SK-N-SH (cell line): ENCODE measurements around the gene LIN52. TPM values are rescaled to one million over a fixed set of nuclear protein-coding genes. Genes with fewer than 3 reads are reported as not detected.

Experiments used
- CTCF ChIA-PET: fragments of 300-600, 350-600 bp; formaldehyde crosslinking; extraction: SDS; loops from one replicate; lab custom pipeline; 2021; lab: Yijun Ruan, JAX
- POLR2A ChIA-PET: fragments of 350-600 bp; sonication (Branson Sonifier 250); formaldehyde crosslinking; extraction: SDS; loops from one replicate; lab custom pipeline; 2020; ENCODE audit warnings: antibody characterized with exemption, inconsistent platforms; lab: Yijun Ruan, JAX
- DNase-seq: peaks from one replicate; pipeline ENCODE4 v3.0.0; 2012
- H2AFZ ChIP-seq: fragments of 200-600 bp; sonication (generic); 2 replicates; pipeline ENCODE4 v1.8.1; 2016; ENCODE audit warnings: antibody characterized with exemption, mild to moderate bottlenecking, low read depth
- H3F3A ChIP-seq: fragments of 200-600 bp; sonication (generic); replicated peaks from 2 replicates; pipeline ENCODE3; 2016; ENCODE audit warnings: antibody characterized with exemption, mild to moderate bottlenecking; ENCODE audit not compliant: insufficient read depth
- H3K27ac ChIP-seq, 2 experiments: fragments of 200-500 bp in 1 of 2; fragments of 200-600 bp in 1 of 2; sonication (Bioruptor generic) in 1 of 2; sonication (generic), shearing (Covaris generic) in 1 of 2; 2 replicates each; pipeline versions ENCODE4 v1.5.1 to v1.6.1; 2014 to 2016; ENCODE audit warnings: low read depth in 2 of 2, inconsistent platforms in 1 of 2, low read length in 1 of 2, mild to moderate bottlenecking in 1 of 2, mixed read lengths in 1 of 2
- H3K27me3 ChIP-seq: fragments of 200-600 bp; sonication (generic), shearing (Covaris generic); 2 replicates; pipeline ENCODE4 v1.6.1; 2016; ENCODE audit warnings: mixed run types; ENCODE audit not compliant: insufficient read depth
- H3K36me3 ChIP-seq, 2 experiments: fragments of 200-500 bp in 1 of 2; fragments of 200-600 bp in 1 of 2; sonication (Bioruptor generic) in 1 of 2; sonication (generic) in 1 of 2; replicated peaks in 1 of 2; 2 replicates each; pipeline versions ENCODE3 to v1.5.1; 2014 to 2016; ENCODE audit warnings: low read length in 1 of 2, mild to moderate bottlenecking in 1 of 2; ENCODE audit not compliant: insufficient read depth in 2 of 2, control insufficient read depth in 1 of 2
- H3K4me1 ChIP-seq, 2 experiments: fragments of 200-500 bp in 1 of 2; fragments of 200-600 bp in 1 of 2; sonication (Bioruptor generic) in 1 of 2; sonication (generic), shearing (Covaris generic) in 1 of 2; 2 replicates each; pipeline versions ENCODE4 v1.5.1 to v1.6.1; 2014 to 2016; ENCODE audit warnings: low read depth in 1 of 2, low read length in 1 of 2, mixed run types in 1 of 2; ENCODE audit not compliant: insufficient read depth in 2 of 2, control insufficient read depth in 1 of 2
- H3K4me2 ChIP-seq: fragments of 200-600 bp; sonication (generic), shearing (Covaris generic); 2 replicates; pipeline ENCODE4 v1.6.1; 2017; ENCODE audit warnings: mixed run types
- H3K4me3 ChIP-seq, 2 experiments: fragments of 200-500 bp in 1 of 2; fragments of 200-600 bp in 1 of 2; sonication (Bioruptor generic) in 1 of 2; sonication (generic), shearing (Covaris generic) in 1 of 2; 2 replicates each; pipeline versions ENCODE4 v1.5.1 to v1.8.1; 2014 to 2016; ENCODE audit warnings: low read depth in 2 of 2, inconsistent platforms in 1 of 2, low read length in 1 of 2, mild to moderate bottlenecking in 1 of 2, mixed read lengths in 1 of 2, moderate library complexity in 1 of 2
- H3K79me2 ChIP-seq: fragments of 200-600 bp; sonication (generic); 2 replicates; pipeline ENCODE4 v1.8.1; 2017; ENCODE audit warnings: mild to moderate bottlenecking; ENCODE audit not compliant: insufficient read depth
- H3K9ac ChIP-seq: fragments of 200-600 bp; sonication (generic); 2 replicates; pipeline ENCODE4 v1.6.1; 2017; ENCODE audit warnings: mixed run types
- H3K9me2 ChIP-seq: fragments of 200-600 bp; sonication (generic); 2 replicates; pipeline ENCODE4 v1.6.1; 2017; ENCODE audit warnings: mixed run types
- H3K9me3 ChIP-seq: fragments of 200-600 bp; sonication (generic); 2 replicates; pipeline ENCODE4 v1.6.1; 2017; ENCODE audit warnings: mixed run types, mild to moderate bottlenecking, moderate library complexity
- H4K20me1 ChIP-seq: fragments of 200-600 bp; sonication (generic); 2 replicates; pipeline ENCODE4 v1.6.1; 2017; ENCODE audit warnings: mild to moderate bottlenecking, mixed run types; ENCODE audit not compliant: insufficient read depth
- CHD2 ChIP-seq: fragments of 150-350 bp; IDR thresholded peaks from 2 replicates; pipeline ENCODE4 v1.6.1; 2018; ENCODE audit warnings: low read length; ENCODE audit not compliant: partially characterized antibody
- ELF1 ChIP-seq: IDR thresholded peaks from 2 replicates; pipeline ENCODE4 v1.4.0; 2012
- EZH2phosphoT487 ChIP-seq: fragments of 200-600 bp; sonication (generic); IDR thresholded peaks from 2 replicates; pipeline ENCODE4 v1.6.1; 2017; ENCODE audit warnings: low read depth, mixed run types, mild to moderate bottlenecking, antibody characterized with exemption, moderate library complexity, borderline replicate concordance
- FOSL2 ChIP-seq: IDR thresholded peaks from 2 replicates; pipeline ENCODE4 v1.4.0; 2012; ENCODE audit warnings: low read depth, mild to moderate bottlenecking, moderate library complexity, borderline replicate concordance
- FOXJ3 ChIP-seq: sonication (generic); formaldehyde crosslinking; IDR thresholded peaks from 2 replicates; pipeline ENCODE4 v1.5.1; 2020; ENCODE audit warnings: mild to moderate bottlenecking, missing genetic modification reagents
- FOXM1 ChIP-seq: IDR thresholded peaks from 2 replicates; pipeline ENCODE4 v1.4.0; 2012; ENCODE audit warnings: low read depth, mild to moderate bottlenecking
- GABPA ChIP-seq: IDR thresholded peaks from 2 replicates; pipeline ENCODE4 v1.4.0; 2012; ENCODE audit warnings: low read depth, mild to moderate bottlenecking
- GATA2 ChIP-seq: sonication (generic); formaldehyde crosslinking; IDR thresholded peaks from 2 replicates; pipeline ENCODE4 v1.5.0; 2020; ENCODE audit warnings: mild to moderate bottlenecking, missing genetic modification reagents
- NFIC ChIP-seq: IDR thresholded peaks from 2 replicates; pipeline ENCODE4 v1.4.0; 2012; ENCODE audit warnings: borderline replicate concordance
- NRF1 ChIP-seq: IDR thresholded peaks from 2 replicates; pipeline ENCODE4 v1.6.1; 2012; ENCODE audit warnings: low read depth, mild to moderate bottlenecking, low read length
- POLR2AphosphoS5 ChIP-seq: IDR thresholded peaks from 2 replicates; pipeline ENCODE4 v1.6.1; 2012; ENCODE audit warnings: low read depth, low read length
- RAD21 ChIP-seq: IDR thresholded peaks from 2 replicates; pipeline ENCODE4 v1.6.1; 2012; ENCODE audit warnings: mild to moderate bottlenecking, low read length
- RCOR1 ChIP-seq: fragments of 150-350 bp; IDR thresholded peaks from 2 replicates; pipeline ENCODE4 v1.6.1; 2017; ENCODE audit warnings: antibody characterized with exemption, low read length
- RFX5 ChIP-seq: IDR thresholded peaks from 2 replicates; pipeline ENCODE4 v1.6.1; 2012; ENCODE audit warnings: mild to moderate bottlenecking, improper control_type of control experiment, low read length
- RXRA ChIP-seq: IDR thresholded peaks from 2 replicates; pipeline ENCODE4 v1.4.0; 2012; ENCODE audit warnings: low read depth, mild to moderate bottlenecking, borderline replicate concordance
- SIN3A ChIP-seq: IDR thresholded peaks from 2 replicates; pipeline ENCODE4 v1.6.1; 2012; ENCODE audit warnings: low read depth, mild to moderate bottlenecking, low read length, moderate library complexity, borderline replicate concordance
- TCF12 ChIP-seq: IDR thresholded peaks from 2 replicates; pipeline ENCODE4 v1.4.0; 2012
- YY1 ChIP-seq: IDR thresholded peaks from 2 replicates; pipeline ENCODE4 v1.4.0; 2012; ENCODE audit warnings: low read depth, mild to moderate bottlenecking
- WGBS: methylation state at CpG from one replicate; pipeline ENCODE4 v1.1.6; 2017; ENCODE audit warnings: low lambda C conversion rate; 5-methylcytosine and 5-hydroxymethylcytosine counted together
- polyA plus RNA-seq, 3 experiments: library from polyadenylated mRNA; depleted of rRNA; stranded (reverse); fragments of >200 nt; gene quantifications; 2 replicates each; pipeline ENCODE4 v1.2.3, GENCODE V29; 2012
- TF ChIP-seq, protein P1 (sequence below): IDR thresholded peaks from 2 replicates; pipeline ENCODE4 v1.6.1; 2012; ENCODE audit warnings: mild to moderate bottlenecking, low read depth, low read length, moderate library complexity
- TF ChIP-seq, protein P2 (sequence below): fragments of 150-350 bp; IDR thresholded peaks from 2 replicates; pipeline ENCODE4 v1.6.1; 2017; ENCODE audit warnings: antibody characterized with exemption, low read length, low read depth, borderline replicate concordance
- TF ChIP-seq, protein P3 (sequence below): IDR thresholded peaks from 2 replicates; pipeline ENCODE4 v1.4.0; 2012; ENCODE audit warnings: low read depth, borderline replicate concordance
- TF ChIP-seq, protein P4 (sequence below): IDR thresholded peaks from 2 replicates; pipeline ENCODE4 v1.4.0; 2012; ENCODE audit warnings: low read depth
- TF ChIP-seq, protein P5 (sequence below): IDR thresholded peaks from 2 replicates; pipeline ENCODE4; 2012
- TF ChIP-seq, protein P6 (sequence below): IDR thresholded peaks from 2 replicates; pipeline ENCODE4 v1.4.0; 2012; ENCODE audit warnings: low read depth, borderline replicate concordance
- TF ChIP-seq, protein P7 (sequence below): fragments of 150-350 bp; IDR thresholded peaks from 2 replicates; pipeline ENCODE4 v1.6.1; 2016; ENCODE audit warnings: mild to moderate bottlenecking, low read depth, low read length

The LIN52 gene
- polyA plus RNA-seq, 1 of the 3 experiments (the other 2 are of a cell fraction) = 4.9 TPM

DNA sequence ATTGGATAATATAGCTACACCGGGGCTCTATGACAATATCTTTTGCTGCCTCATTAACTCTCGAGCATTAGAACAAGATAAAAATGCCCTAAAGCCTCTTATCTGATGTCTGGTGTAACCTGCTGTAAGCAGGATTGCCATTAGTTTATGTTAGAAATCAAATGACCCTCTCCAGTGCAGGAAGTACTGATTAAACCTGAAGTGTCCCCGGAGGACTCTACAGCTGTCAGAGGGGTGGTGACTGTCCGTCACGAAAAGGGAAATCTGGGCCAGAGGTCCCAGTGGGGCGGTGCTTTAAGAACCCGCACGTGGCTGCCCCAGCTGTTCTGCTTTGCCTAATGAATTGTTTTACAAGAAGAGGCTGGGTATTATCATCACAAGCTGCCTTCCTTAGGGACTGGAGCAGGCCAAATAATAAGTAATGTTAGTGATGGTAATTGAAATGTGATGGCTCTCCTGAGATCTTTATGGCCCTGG lies 55.7 kb downstream of the LIN52 start:
- H3K4me2 ChIP-seq = no peak overlapping the region
- H2AFZ ChIP-seq = no peak overlapping the region
- no peaks in the 10 kb centered on the region for H3K9me2 ChIP-seq
- no peaks in the 10 kb centered on the region for H4K20me1 ChIP-seq
- ChIA-PET CTCF (interaction anchor here (0.8 to 4.2 kb wide), 10 partner anchors 11 to 161 kb away, joined by 3 to 28 read pairs (median 4); partner anchors contain the start of gene VSX2), POLR2A (interaction anchor here (0.6 to 1.0 kb wide), 2 partner anchors 9 to 171 kb away, joined by 3 to 4 read pairs; no protein-coding TSS in a partner anchor)
- 58% methylated on average over 7 of the region's 8 CpGs for WGBS
- no peaks in the 10 kb centered on the region for H3K9me3 ChIP-seq
- no peaks in the 10 kb centered on the region for H3K79me2 ChIP-seq
- peaks cover 0 to 8% of the 10 kb centered on the region in 2 experiments; a peak in 2 of 4 replicates for H3K4me1 ChIP-seq
- peak; percentile 60 for DNase-seq
- peaks cover 0 to 3% of the 10 kb centered on the region in 2 experiments for H3K36me3 ChIP-seq
- no peak overlapping the region for H3K9ac ChIP-seq
- no peak overlapping the region for H3K4me3 ChIP-seq
- no peaks in the 10 kb centered on the region for H3K27me3 ChIP-seq
- no peaks in the 10 kb centered on the region for H3F3A ChIP-seq
- H3K27ac ChIP-seq = no peak overlapping the region
- TF ChIP-seq, protein P1, sequence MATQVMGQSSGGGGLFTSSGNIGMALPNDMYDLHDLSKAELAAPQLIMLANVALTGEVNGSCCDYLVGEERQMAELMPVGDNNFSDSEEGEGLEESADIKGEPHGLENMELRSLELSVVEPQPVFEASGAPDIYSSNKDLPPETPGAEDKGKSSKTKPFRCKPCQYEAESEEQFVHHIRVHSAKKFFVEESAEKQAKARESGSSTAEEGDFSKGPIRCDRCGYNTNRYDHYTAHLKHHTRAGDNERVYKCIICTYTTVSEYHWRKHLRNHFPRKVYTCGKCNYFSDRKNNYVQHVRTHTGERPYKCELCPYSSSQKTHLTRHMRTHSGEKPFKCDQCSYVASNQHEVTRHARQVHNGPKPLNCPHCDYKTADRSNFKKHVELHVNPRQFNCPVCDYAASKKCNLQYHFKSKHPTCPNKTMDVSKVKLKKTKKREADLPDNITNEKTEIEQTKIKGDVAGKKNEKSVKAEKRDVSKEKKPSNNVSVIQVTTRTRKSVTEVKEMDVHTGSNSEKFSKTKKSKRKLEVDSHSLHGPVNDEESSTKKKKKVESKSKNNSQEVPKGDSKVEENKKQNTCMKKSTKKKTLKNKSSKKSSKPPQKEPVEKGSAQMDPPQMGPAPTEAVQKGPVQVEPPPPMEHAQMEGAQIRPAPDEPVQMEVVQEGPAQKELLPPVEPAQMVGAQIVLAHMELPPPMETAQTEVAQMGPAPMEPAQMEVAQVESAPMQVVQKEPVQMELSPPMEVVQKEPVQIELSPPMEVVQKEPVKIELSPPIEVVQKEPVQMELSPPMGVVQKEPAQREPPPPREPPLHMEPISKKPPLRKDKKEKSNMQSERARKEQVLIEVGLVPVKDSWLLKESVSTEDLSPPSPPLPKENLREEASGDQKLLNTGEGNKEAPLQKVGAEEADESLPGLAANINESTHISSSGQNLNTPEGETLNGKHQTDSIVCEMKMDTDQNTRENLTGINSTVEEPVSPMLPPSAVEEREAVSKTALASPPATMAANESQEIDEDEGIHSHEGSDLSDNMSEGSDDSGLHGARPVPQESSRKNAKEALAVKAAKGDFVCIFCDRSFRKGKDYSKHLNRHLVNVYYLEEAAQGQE = no peak
- TF ChIP-seq RFX5 (no peak), POLR2AphosphoS5 (0 out of 2 replicates have a peak, but pooled peaks have one; percentile 22), RAD21 (no peak), FOXJ3 (CRISPR knock-in tag) (peak; percentile 78; the same call in 1 of the 2 replicates), CHD2 (peak; percentile 67), RCOR1 (peak; percentile 91), EZH2phosphoT487 (no peak), RXRA (no peak), TCF12 (peak; percentile 25), FOSL2 (no peak), GABPA (no peak), GATA2 (CRISPR knock-in tag) (peak; percentile 93), ELF1 (no peak), SIN3A (no peak), FOXM1 (no peak), YY1 (no peak), NRF1 (no peak), NFIC (no peak)
- TF ChIP-seq, protein P2, sequence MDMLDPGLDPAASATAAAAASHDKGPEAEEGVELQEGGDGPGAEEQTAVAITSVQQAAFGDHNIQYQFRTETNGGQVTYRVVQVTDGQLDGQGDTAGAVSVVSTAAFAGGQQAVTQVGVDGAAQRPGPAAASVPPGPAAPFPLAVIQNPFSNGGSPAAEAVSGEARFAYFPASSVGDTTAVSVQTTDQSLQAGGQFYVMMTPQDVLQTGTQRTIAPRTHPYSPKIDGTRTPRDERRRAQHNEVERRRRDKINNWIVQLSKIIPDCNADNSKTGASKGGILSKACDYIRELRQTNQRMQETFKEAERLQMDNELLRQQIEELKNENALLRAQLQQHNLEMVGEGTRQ = no peak
- TF ChIP-seq, protein P3, sequence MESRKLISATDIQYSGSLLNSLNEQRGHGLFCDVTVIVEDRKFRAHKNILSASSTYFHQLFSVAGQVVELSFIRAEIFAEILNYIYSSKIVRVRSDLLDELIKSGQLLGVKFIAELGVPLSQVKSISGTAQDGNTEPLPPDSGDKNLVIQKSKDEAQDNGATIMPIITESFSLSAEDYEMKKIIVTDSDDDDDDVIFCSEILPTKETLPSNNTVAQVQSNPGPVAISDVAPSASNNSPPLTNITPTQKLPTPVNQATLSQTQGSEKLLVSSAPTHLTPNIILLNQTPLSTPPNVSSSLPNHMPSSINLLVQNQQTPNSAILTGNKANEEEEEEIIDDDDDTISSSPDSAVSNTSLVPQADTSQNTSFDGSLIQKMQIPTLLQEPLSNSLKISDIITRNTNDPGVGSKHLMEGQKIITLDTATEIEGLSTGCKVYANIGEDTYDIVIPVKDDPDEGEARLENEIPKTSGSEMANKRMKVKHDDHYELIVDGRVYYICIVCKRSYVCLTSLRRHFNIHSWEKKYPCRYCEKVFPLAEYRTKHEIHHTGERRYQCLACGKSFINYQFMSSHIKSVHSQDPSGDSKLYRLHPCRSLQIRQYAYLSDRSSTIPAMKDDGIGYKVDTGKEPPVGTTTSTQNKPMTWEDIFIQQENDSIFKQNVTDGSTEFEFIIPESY = no peak
- TF ChIP-seq, protein P4, sequence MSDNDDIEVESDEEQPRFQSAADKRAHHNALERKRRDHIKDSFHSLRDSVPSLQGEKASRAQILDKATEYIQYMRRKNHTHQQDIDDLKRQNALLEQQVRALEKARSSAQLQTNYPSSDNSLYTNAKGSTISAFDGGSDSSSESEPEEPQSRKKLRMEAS = no peak
- TF ChIP-seq, protein P5, sequence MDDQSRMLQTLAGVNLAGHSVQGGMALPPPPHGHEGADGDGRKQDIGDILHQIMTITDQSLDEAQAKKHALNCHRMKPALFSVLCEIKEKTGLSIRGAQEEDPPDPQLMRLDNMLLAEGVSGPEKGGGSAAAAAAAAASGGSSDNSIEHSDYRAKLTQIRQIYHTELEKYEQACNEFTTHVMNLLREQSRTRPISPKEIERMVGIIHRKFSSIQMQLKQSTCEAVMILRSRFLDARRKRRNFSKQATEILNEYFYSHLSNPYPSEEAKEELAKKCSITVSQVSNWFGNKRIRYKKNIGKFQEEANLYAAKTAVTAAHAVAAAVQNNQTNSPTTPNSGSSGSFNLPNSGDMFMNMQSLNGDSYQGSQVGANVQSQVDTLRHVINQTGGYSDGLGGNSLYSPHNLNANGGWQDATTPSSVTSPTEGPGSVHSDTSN = no peak
- TF ChIP-seq, protein P6, sequence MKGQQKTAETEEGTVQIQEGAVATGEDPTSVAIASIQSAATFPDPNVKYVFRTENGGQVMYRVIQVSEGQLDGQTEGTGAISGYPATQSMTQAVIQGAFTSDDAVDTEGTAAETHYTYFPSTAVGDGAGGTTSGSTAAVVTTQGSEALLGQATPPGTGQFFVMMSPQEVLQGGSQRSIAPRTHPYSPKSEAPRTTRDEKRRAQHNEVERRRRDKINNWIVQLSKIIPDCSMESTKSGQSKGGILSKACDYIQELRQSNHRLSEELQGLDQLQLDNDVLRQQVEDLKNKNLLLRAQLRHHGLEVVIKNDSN = no peak
- TF ChIP-seq, protein P7, sequence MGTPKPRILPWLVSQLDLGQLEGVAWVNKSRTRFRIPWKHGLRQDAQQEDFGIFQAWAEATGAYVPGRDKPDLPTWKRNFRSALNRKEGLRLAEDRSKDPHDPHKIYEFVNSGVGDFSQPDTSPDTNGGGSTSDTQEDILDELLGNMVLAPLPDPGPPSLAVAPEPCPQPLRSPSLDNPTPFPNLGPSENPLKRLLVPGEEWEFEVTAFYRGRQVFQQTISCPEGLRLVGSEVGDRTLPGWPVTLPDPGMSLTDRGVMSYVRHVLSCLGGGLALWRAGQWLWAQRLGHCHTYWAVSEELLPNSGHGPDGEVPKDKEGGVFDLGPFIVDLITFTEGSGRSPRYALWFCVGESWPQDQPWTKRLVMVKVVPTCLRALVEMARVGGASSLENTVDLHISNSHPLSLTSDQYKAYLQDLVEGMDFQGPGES = no peak
